Activated CD8-positive, alpha-beta memory T cell treated with anti-CD3 and anti-CD28 coated beads for 36 hours (primary cell): ENCODE results near the gene SRGAP3. TPM values are rescaled to one million over a fixed set of nuclear protein-coding genes. Genes with fewer than 3 reads are reported as not detected.

Source experiments
- CTCF ChIA-PET: fragments of 350-600 bp; sonication (Branson Sonifier 250); formaldehyde crosslinking; loops from one replicate; lab custom pipeline; 2021; ENCODE audit warnings: antibody characterized with exemption; lab: Charles Lee
- POLR2A ChIA-PET: fragments of 350-600 bp; sonication (Branson Sonifier 250); formaldehyde crosslinking; loops from one replicate; lab custom pipeline; 2021; ENCODE audit warnings: antibody characterized with exemption; lab: Charles Lee
- total RNA-seq, 2 experiments: library from RNA; stranded (reverse); gene quantifications; one replicate each; pipeline ENCODE4 v1.2.3, GENCODE V29; 2021

Gene SRGAP3
- total RNA-seq, 2 experiments from 2014 or later: 0.11 to 0.99 TPM

GRCh38 chr3:9231471-9231870 lies 18.0 kb downstream of the SRGAP3 start:
- ChIA-PET CTCF (no interaction called here), POLR2A (no interaction called here)

GRCh38 chr3:9231006-9231405 lies 18.4 kb downstream of the SRGAP3 start:
- POLR2A ChIA-PET: no interaction called here
- CTCF ChIA-PET: no interaction called here

- ChIA-PET CTCF (no interaction called here), POLR2A (no interaction called here)
Observed at GRCh38 chr3:9230596-9230995, 18.9 kb downstream of the SRGAP3 start.

GRCh38 chr3:9229879-9230278 lies 19.6 kb downstream of the SRGAP3 start:
- POLR2A ChIA-PET: no interaction called here
- CTCF ChIA-PET: interaction anchor here (1.1 kb wide), 1 partner anchor 8 kb away, joined by 3 read pairs; no protein-coding TSS in a partner anchor

GRCh38 chr3:9229325-9229724 lies 20.1 kb downstream of the SRGAP3 start:
- CTCF ChIA-PET: interaction anchor here (1.1 kb wide), 1 partner anchor 8 kb away, joined by 3 read pairs; no protein-coding TSS in a partner anchor
- POLR2A ChIA-PET: no interaction called here

GRCh38 chr3:9226326-9226725 lies 23.1 kb downstream of the SRGAP3 start:
- CTCF ChIA-PET: no interaction called here
- POLR2A ChIA-PET: no interaction called here

- ChIA-PET POLR2A (no interaction called here), CTCF (interaction anchor here (1.1 kb wide), 1 partner anchor 25 kb away, joined by 3 read pairs; the partner anchor contains the start of gene SRGAP3)
Observed at GRCh38 chr3:9225268-9225667, 24.2 kb downstream of the SRGAP3 start.

GRCh38 chr3:9224490-9224889 lies 25.0 kb downstream of the SRGAP3 start:
- ChIA-PET POLR2A (no interaction called here), CTCF (interaction anchor here (1.1 kb wide), 1 partner anchor 26 kb away, joined by 3 read pairs; the partner anchor contains the start of gene SRGAP3)

GRCh38 chr3:9223672-9224071 lies 25.8 kb downstream of the SRGAP3 start:
- POLR2A ChIA-PET: no interaction called here
- CTCF ChIA-PET: no interaction called here

GRCh38 chr3:9222956-9223639 lies 26.3 kb downstream of the SRGAP3 start:
- CTCF ChIA-PET: no interaction called here
- POLR2A ChIA-PET: no interaction called here

GRCh38 chr3:9222049-9222448 lies 27.4 kb downstream of the SRGAP3 start:
- CTCF ChIA-PET: no interaction called here
- POLR2A ChIA-PET: no interaction called here

- ChIA-PET POLR2A (no interaction called here), CTCF (no interaction called here)
Observed at GRCh38 chr3:9218514-9218846, 31.0 kb downstream of the SRGAP3 start.

GRCh38 chr3:9217784-9218513 lies 31.5 kb downstream of the SRGAP3 start:
- CTCF ChIA-PET: no interaction called here
- POLR2A ChIA-PET: no interaction called here

GRCh38 chr3:9216736-9217135 lies 32.7 kb downstream of the SRGAP3 start:
- CTCF ChIA-PET: no interaction called here
- POLR2A ChIA-PET: no interaction called here

GRCh38 chr3:9214599-9214998 lies 34.8 kb downstream of the SRGAP3 start:
- ChIA-PET POLR2A (no interaction called here), CTCF (no interaction called here)

- ChIA-PET CTCF (no interaction called here), POLR2A (no interaction called here)
Observed at GRCh38 chr3:9214185-9214584, 35.3 kb downstream of the SRGAP3 start.

GRCh38 chr3:9213019-9213634 lies 36.3 kb downstream of the SRGAP3 start:
- ChIA-PET POLR2A (no interaction called here), CTCF (no interaction called here)

GRCh38 chr3:9211155-9211950 lies 38.1 kb downstream of the SRGAP3 start:
- ChIA-PET CTCF (no interaction called here), POLR2A (no interaction called here)

- ChIA-PET POLR2A (no interaction called here), CTCF (no interaction called here)
Observed at GRCh38 chr3:9209777-9210176, 39.7 kb downstream of the SRGAP3 start.

- POLR2A ChIA-PET: no interaction called here
- CTCF ChIA-PET: no interaction called here
Observed at GRCh38 chr3:9208605-9209152, 40.8 kb downstream of the SRGAP3 start.
